Lower lobe of right lung (tissue), 2 donors: ENCODE measurements around the gene HCN3. TPM values are rescaled to one million over a fixed set of nuclear protein-coding genes. Genes with fewer than 3 reads are reported as not detected.
"Not testable (repeated sequence)": the region's sequence is repeated elsewhere in the genome, so short reads cannot be mapped to it uniquely, and the experiment has no call there.

Experiments used
- ATAC-seq, 2 donors: fragments of 200-7000 bp; cut with Tn5 transposase; one replicate each; pipeline ENCODE4 v1.9.1; 2020 to 2022; ENCODE audit warnings: mild to moderate bottlenecking in 2 of 2, moderate library complexity in 2 of 2
- DNase-seq: peaks from one replicate; pipeline ENCODE4 v3.0.0-alpha.2; 2020
- H3K27ac ChIP-seq: fragments of 200-600 bp; one replicate; pipeline ENCODE4 v1.8.0; 2022
- H3K27me3 ChIP-seq: fragments of 200-600 bp; one replicate; pipeline ENCODE4 v1.8.0; 2022; ENCODE audit warnings: low read depth
- H3K36me3 ChIP-seq: fragments of 200-600 bp; one replicate; pipeline ENCODE4 v1.8.0; 2022; ENCODE audit warnings: mild to moderate bottlenecking
- H3K4me1 ChIP-seq: fragments of 200-600 bp; one replicate; pipeline ENCODE4 v1.8.0; 2022
- H3K4me3 ChIP-seq: fragments of 200-600 bp; one replicate; pipeline ENCODE4 v1.8.0; 2022; ENCODE audit warnings: mild to moderate bottlenecking
- H3K9me3 ChIP-seq: fragments of 200-600 bp; one replicate; pipeline ENCODE4 v1.8.0; 2022
- CTCF ChIP-seq: fragments of 200-600 bp; IDR thresholded peaks from one replicate; pipeline ENCODE4 v1.8.0; 2022; ENCODE audit warnings: antibody characterized with exemption, mild to moderate bottlenecking
- intact Hi-C: fragments of 100-400 bp; cut with DNase I; formaldehyde crosslinking; loops from one replicate; pipeline ENCODE4 v1.11.0; 2022
- long read RNA-seq: library from polyadenylated mRNA; unstranded; transcript quantifications from one replicate; pipeline ENCODE4 v2.0.0, GENCODE V29; 2021
- total RNA-seq: library from RNA; stranded (reverse); fragmentation: NEBNext Ultra II Directional; extraction: Animal tissue kit (Norgen Biotek cat#: 25700); gene quantifications from one replicate; pipeline ENCODE4 v1.2.1, GENCODE V29; 2021
- donor health status: DM: no; HTN: yes; CAD: no; lungs with severe emphysema.

The HCN3 gene
- 4.2 TPM for total RNA-seq
- long read RNA-seq, partial matches to known transcripts: 0 of 1 reads
- long read RNA-seq, other reads (novel, unspliced or antisense): 1 of 1 reads

DNA sequence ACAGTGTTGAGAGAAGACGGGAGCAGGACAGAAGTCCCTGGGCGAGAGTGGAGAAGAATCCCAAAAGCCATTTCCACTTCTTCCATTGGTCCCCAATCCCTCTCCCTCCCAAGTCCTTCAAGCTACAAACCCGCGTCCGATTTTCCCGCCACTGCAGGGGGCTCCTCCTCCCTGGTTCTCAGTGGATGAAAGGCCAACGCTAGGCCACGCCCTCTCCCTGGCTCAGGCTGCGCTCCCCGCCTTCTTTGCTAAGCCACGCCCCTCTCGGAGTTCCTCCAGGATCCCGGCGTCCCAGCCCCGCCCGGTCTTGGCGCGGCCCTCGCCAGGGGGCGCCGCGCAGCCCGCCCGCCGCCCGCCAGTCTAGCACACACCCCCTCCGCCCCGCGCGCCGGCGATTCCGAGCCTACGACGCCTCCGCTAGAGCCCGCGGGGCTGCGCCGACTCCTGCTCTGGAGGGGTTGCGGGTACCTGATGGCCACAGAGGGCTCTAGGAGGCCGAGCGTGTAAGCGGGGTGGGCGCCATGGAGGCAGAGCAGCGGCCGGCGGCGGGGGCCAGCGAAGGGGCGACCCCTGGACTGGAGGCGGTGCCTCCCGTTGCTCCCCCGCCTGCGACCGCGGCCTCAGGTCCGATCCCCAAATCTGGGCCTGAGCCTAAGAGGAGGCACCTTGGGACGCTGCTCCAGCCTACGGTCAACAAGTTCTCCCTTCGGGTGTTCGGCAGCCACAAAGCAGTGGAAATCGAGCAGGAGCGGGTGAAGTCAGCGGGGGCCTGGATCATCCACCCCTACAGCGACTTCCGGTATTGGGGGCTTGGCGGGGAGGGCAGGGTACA lies at the start of gene HCN3:
HCN3 (plus strand) TSS at position 394 of the 832 bp plus-strand sequence; CDS start at position 522, 128 bp downstream.
- TF ChIP-seq CTCF: peak; percentile 82
- intact Hi-C loops: no loop called here

DNA sequence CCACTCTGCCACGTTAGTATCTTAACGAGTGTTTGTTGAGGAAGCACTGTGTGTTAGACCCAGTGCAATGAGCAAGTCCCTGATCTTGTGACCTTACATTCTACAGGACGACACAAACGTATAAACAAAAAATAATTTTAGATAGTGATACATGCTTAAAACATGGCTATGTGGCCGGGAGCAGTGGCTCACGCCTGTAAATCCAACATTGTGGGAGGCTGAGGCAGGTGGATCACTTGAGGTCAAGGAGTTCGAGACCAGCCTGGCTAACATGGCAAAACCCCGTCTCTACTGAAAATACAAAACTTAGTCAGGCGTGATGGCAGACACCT lies 49.2 kb upstream of the HCN3 start:
- no peaks in the 10 kb centered on the region for H3K27me3 ChIP-seq
- H3K4me1 ChIP-seq: peaks cover 39% of the 10 kb centered on the region
- no peaks in the 10 kb centered on the region for H3K36me3 ChIP-seq
- no peak for TF ChIP-seq CTCF
- H3K4me3 ChIP-seq: peak overlapping the region; percentile 69
- no peak for ATAC-seq
- H3K9me3 ChIP-seq: no peaks in the 10 kb centered on the region
- peak overlapping the region; percentile 86 for H3K27ac ChIP-seq
- intact Hi-C loops: no loop called here
- DNase-seq: no peak

More for the DNA sequence above, at the start of gene HCN3:
- Histone ChIP-seq H3K9me3 (no peaks in the 10 kb centered on the region), H3K4me1 (peaks cover 33% of the 10 kb centered on the region), H3K27ac (peak within 1 kb of the TSS; percentile 53), H3K36me3 (no peaks in the 10 kb centered on the region), H3K4me3 (peak within 1 kb of the TSS; percentile 91), H3K27me3 (no peaks in the 10 kb centered on the region)
- DNase-seq: peak; percentile 98
- ATAC-seq: peak; percentile 90 to 96

DNA sequence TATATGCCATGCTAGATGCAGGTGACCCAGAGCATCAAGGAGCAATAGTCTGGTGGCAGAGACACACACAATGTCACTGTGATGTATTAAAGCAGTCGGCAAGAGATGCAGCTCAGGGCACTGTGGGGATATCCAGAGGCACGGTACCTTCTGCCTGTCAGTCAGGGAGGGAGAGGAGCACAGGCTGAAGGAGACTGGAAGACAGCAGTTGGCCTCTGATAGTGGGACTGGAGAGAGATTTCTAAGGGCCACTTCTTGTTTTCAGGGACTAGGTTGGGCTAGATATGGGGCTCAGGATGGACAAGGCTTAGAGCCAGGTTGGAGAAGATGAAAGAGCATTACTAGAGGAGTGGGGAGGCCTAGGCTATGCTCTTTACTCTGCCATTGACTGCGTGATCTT lies 46.0 kb upstream of the HCN3 start:
- H3K36me3 ChIP-seq, ATAC-seq, H3K4me3 ChIP-seq, DNase-seq, intact Hi-C loops, H3K27me3 ChIP-seq, H3K27ac ChIP-seq, H3K9me3 ChIP-seq: not testable (repeated sequence)
- H3K4me1 ChIP-seq: peaks cover 15% of the 10 kb centered on the region

- H3K9me3 ChIP-seq, H3K27me3 ChIP-seq, H3K4me3 ChIP-seq, intact Hi-C loops, H3K4me1 ChIP-seq, DNase-seq, H3K27ac ChIP-seq, ATAC-seq: not testable (repeated sequence)
- peaks cover 20% of the 10 kb centered on the region for H3K36me3 ChIP-seq
Measured at GRCh38 chr1:155232001-155232978, 45.0 kb upstream of the HCN3 start.

DNA sequence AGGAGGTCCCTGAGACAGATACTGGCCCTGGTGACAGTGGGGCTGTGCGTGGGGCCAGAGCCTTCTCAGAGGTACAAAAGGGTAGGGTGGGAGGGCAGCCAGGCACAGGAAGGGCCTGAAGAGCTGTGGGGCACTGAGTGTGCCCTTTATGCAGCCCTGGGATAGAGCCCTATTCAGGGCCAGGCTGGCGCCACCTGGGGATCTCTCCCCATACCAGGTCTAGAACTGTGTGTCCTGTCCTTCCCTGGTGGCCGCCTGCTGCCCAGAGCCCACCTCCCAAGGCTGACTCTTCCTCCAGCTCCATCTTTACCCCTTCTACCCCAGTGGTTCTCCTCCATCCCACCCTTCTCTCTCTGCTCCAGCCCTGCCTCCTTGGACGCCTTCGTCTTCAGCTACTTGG lies 43.8 kb upstream of the HCN3 start:
- H3K36me3 ChIP-seq: peaks cover 27% of the 10 kb centered on the region
- H3K9me3 ChIP-seq, H3K27me3 ChIP-seq, H3K4me1 ChIP-seq, H3K27ac ChIP-seq, DNase-seq, H3K4me3 ChIP-seq, ATAC-seq, intact Hi-C loops: not testable (repeated sequence)

- H3K36me3 ChIP-seq: peaks cover 36% of the 10 kb centered on the region
- H3K27me3 ChIP-seq, H3K4me1 ChIP-seq, H3K4me3 ChIP-seq, ATAC-seq, H3K9me3 ChIP-seq, H3K27ac ChIP-seq, DNase-seq, intact Hi-C loops: not testable (repeated sequence)
Measured at GRCh38 chr1:155235375-155235774, 41.9 kb upstream of the HCN3 start.

DNA sequence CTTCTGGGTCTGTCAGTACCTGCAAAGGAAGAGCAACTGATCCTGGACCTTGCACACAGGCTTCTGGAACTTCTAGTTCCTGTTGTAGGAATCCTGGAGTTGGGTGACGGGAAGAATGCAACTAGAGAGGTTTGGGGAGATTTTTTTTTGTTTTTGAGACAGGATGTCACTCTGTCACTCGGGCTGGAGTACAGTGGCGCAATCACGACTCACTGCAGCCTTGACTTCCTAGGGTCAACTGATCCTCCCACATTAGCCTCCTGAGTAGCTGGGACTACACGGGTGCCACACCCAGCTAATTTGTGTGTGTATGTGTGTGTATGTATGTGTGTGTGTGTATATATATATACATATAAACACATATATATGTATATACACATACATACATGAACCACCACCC lies 40.8 kb upstream of the HCN3 start:
- H3K27ac ChIP-seq: no peak overlapping the region
- H3K4me1 ChIP-seq: peaks cover 12% of the 10 kb centered on the region
- intact Hi-C loops: no loop called here
- H3K4me3 ChIP-seq: no peak overlapping the region
- DNase-seq: no peak
- peaks cover 36% of the 10 kb centered on the region for H3K36me3 ChIP-seq
- no peaks in the 10 kb centered on the region for H3K27me3 ChIP-seq
- no peak for ATAC-seq
- TF ChIP-seq CTCF: no peak
- no peaks in the 10 kb centered on the region for H3K9me3 ChIP-seq
